ENCODE results near the gene PPP4C. TPM values are rescaled to one million over a fixed set of nuclear protein-coding genes. Genes with fewer than 3 reads are reported as not detected.

Gene PPP4C
- total and polyA plus RNA-seq, 2 of the 8 experiments (the other 6 are each of a cell fraction or from before 2014, with no cell fraction given): 148 to 298 TPM

- POLR2A ChIA-PET (ENCODE audit: partially characterized antibody): interaction anchor here (1.1 kb wide), 1 partner anchor 10 kb away, joined by 4 read pairs; no protein-coding TSS in a partner anchor
- Histone ChIP-seq H3K4me1 (replicated peaks in 1 of 4; ENCODE audit: control insufficient read depth in 3 of 4, insufficient read depth in 4 of 4, low read length in 3 of 4) (peaks cover 0 to 6% (median 2%) of the 10 kb centered on the region in 4 experiments; a peak in 4 of 7 replicates), H3K36me3 (ENCODE audit: control insufficient read depth in 2 of 4, insufficient read depth in 4 of 4, low read length in 3 of 4) (no peaks in the 10 kb centered on the region), H3K18ac (ENCODE audit: extremely low read depth, low read length) (no peak overlapping the region), H3K23me2 (ENCODE audit: low read depth, low read length) (peaks cover 8% of the 10 kb centered on the region; the same call in 1 of the 2 replicates), H3K27ac (ENCODE audit: low read depth, low read length) (no peak overlapping the region), H4K8ac (ENCODE audit: extremely low read depth, insufficient read depth, low read length) (no peak overlapping the region), H3K4me2 (ENCODE audit: insufficient read depth in 1 of 2, low read depth in 2 of 2, low read length in 2 of 2) (no peak overlapping the region), H3K9ac (replicated peaks in 1 of 4; ENCODE audit: extremely low read depth in 1 of 4, low read depth in 3 of 4, low read length in 3 of 4) (no peak overlapping the region), H3K79me2 (ENCODE audit: control insufficient read depth in 1 of 2, insufficient read depth in 2 of 2, low read length in 2 of 2) (no peaks in the 10 kb centered on the region), H2BK120ac (replicated peaks; ENCODE audit: low read depth, low read length) (no peak overlapping the region), H4K20me1 (replicated peaks in 1 of 2; ENCODE audit: control insufficient read depth in 1 of 2, insufficient read depth in 2 of 2, low read length in 2 of 2) (no peaks in the 10 kb centered on the region), H2BK5ac (ENCODE audit: low read depth, low read length) (no peak overlapping the region), H4K5ac (ENCODE audit: insufficient read length, low read depth, low read length) (no peak overlapping the region), H2BK15ac (ENCODE audit: low read length) (no peak overlapping the region), H3K79me1 (ENCODE audit: low read depth, low read length) (no peaks in the 10 kb centered on the region), H3K9me3 (ENCODE audit: insufficient read depth in 2 of 2, low read depth in 1 of 2, low read length in 1 of 2) (no peaks in the 10 kb centered on the region), H2AK5ac (ENCODE audit: low read depth, low read length) (no peak overlapping the region), H4K91ac (replicated peaks; ENCODE audit: insufficient read length, low read length) (no peak overlapping the region), H3K27me3 (replicated peaks in 1 of 4; ENCODE audit: control insufficient read depth in 3 of 4, extremely low read depth in 1 of 4, insufficient read depth in 3 of 4, low read length in 3 of 4) (peaks cover 0 to 2% (median under 1%) of the 10 kb centered on the region in 4 experiments; a peak in 1 of 7 replicates), H2BK12ac (ENCODE audit: low read depth, low read length) (no peak overlapping the region), H2BK20ac (ENCODE audit: low read length) (no peak overlapping the region), H3K14ac (ENCODE audit: insufficient read length) (no peak overlapping the region), H3K23ac (ENCODE audit: insufficient read length) (no peak overlapping the region), H3K4me3 (ENCODE audit: extremely low read depth in 1 of 4, insufficient read depth in 2 of 4, low read depth in 3 of 4, low read length in 4 of 4) (no peak overlapping the region), H2AFZ (ENCODE audit: low read length) (no peak overlapping the region), H3K4ac (replicated peaks; ENCODE audit: insufficient read length, low read depth, low read length) (no peak overlapping the region), H3K56ac (replicated peaks; ENCODE audit: insufficient read length, low read depth, low read length) (no peak overlapping the region)
- FAIRE-seq (no peak), DNase-seq (ENCODE audit: low read depth in 1 of 2, low spot score in 2 of 2) (no peak)
- CTCF ChIA-PET (ENCODE audit: partially characterized antibody): interaction anchor here (1.1 to 4.2 kb wide), 2 partner anchors 12 to 31 kb away, joined by 3 to 30 read pairs; partner anchors contain the start of gene GDPD3
- 95% methylated on average over 4 of the region's 4 CpGs; no CpG with 5 or more reads in 1 of the 2 experiments for WGBS, 2 experiments (ENCODE audit: extremely low coverage in 1 of 2, insufficient coverage in 1 of 2, insufficient read length in 1 of 2, insufficient replicate concordance in 2 of 2, low coverage in 1 of 2, low lambda C conversion rate in 2 of 2, missing lambda C conversion rate in 1 of 2)
- TF ChIP-seq FOSL1 (IDR thresholded peaks at IDR 0.05; ENCODE audit: insufficient read depth, low read depth, low read length) (no peak), KDM1A (IDR thresholded peaks at IDR 0.05; ENCODE audit: borderline replicate concordance, low read length) (no peak), USF2 (IDR thresholded peaks at IDR 0.05; ENCODE audit: low read length) (no peak), NANOG (IDR thresholded peaks at IDR 0.05; ENCODE audit: insufficient read depth, low read depth, low read length, poor library complexity, severe bottlenecking) (no peak), SP1 (IDR thresholded peaks at IDR 0.05; ENCODE audit: low read depth, low read length) (no peak), SP4 (IDR thresholded peaks at IDR 0.05; ENCODE audit: low read length) (no peak), MAFK (IDR thresholded peaks at IDR 0.05; ENCODE audit: low read depth, low read length) (no peak), SAP30 (IDR thresholded peaks at IDR 0.05; ENCODE audit: insufficient read depth, insufficient replicate concordance, low read length) (no peak), RNF2 (IDR thresholded peaks at IDR 0.05; ENCODE audit: borderline replicate concordance, low read depth, low read length, missing control alignments, poor library complexity, severe bottlenecking) (no peak), JUND (IDR thresholded peaks at IDR 0.05; ENCODE audit: low read length) (no peak), KDM5A (IDR thresholded peaks at IDR 0.05; ENCODE audit: low read length) (no peak), MAX (IDR thresholded peaks at IDR 0.05) (no peak), SP2 (IDR thresholded peaks at IDR 0.05; ENCODE audit: low read length) (no peak)
Observed at GRCh38 chr16:30124985-30125379, 49.2 kb downstream of the PPP4C start.
